Glutamatergic neuron (in vitro differentiated cells): ENCODE data around the gene TIMM29. TPM values are rescaled to one million over a fixed set of nuclear protein-coding genes. Genes with fewer than 3 reads are reported as not detected.

Source experiments
- DNase-seq: peaks from one replicate; pipeline ENCODE4 v3.0.0; 2022
- H3K27ac Mint-ChIP-seq: one replicate; pipeline ENCODE4 v1.8.0; 2020; ENCODE audit warnings: mild to moderate bottlenecking, mixed read lengths, inconsistent platforms; ENCODE audit not compliant: unreplicated experiment
- H3K27me3 Mint-ChIP-seq: one replicate; pipeline ENCODE4 v1.8.0; 2020; ENCODE audit warnings: mild to moderate bottlenecking, moderate library complexity, mixed read lengths, inconsistent platforms; ENCODE audit not compliant: unreplicated experiment
- H3K36me3 Mint-ChIP-seq: one replicate; pipeline ENCODE4 v1.8.0; 2020; ENCODE audit warnings: mild to moderate bottlenecking, mixed read lengths, inconsistent platforms; ENCODE audit not compliant: unreplicated experiment
- H3K4me1 Mint-ChIP-seq: one replicate; pipeline ENCODE4 v1.8.0; 2020; ENCODE audit warnings: mild to moderate bottlenecking, low read depth, mixed read lengths, inconsistent platforms; ENCODE audit not compliant: unreplicated experiment
- H3K4me3 Mint-ChIP-seq: one replicate; pipeline ENCODE4 v1.8.0; 2020; ENCODE audit warnings: mild to moderate bottlenecking, mixed read lengths, inconsistent platforms; ENCODE audit not compliant: unreplicated experiment
- H3K9me3 Mint-ChIP-seq: one replicate; pipeline ENCODE4 v1.8.0; 2020; ENCODE audit warnings: mild to moderate bottlenecking, moderate library complexity, mixed read lengths, inconsistent platforms; ENCODE audit not compliant: unreplicated experiment
- total RNA-seq: library from RNA; stranded (reverse); fragmentation: NEBNext Ultra II Directional; extraction: Animal tissue kit (Norgen Biotek cat#: 25700); gene quantifications from one replicate; pipeline ENCODE4 v1.2.1, GENCODE V29; 2021; ENCODE audit not compliant: unreplicated experiment
- TF ChIP-seq, protein P1 (sequence below): fragments of 200-600 bp; sonication (generic); IDR thresholded peaks from one replicate; pipeline ENCODE4 v1.5.0; 2021; ENCODE audit not compliant: partially characterized antibody, unreplicated experiment

Gene TIMM29
- total RNA-seq, 1 donor from 2014 or later = 31.8 TPM

GRCh38 chr19:10971107-10971726, 42.6 kb downstream of the TIMM29 start:
- Mint-ChIP-seq H3K4me1 (peaks cover 30% of the 10 kb centered on the region), H3K27ac (no peak overlapping the region), H3K9me3 (peaks cover 2% of the 10 kb centered on the region), H3K4me3 (no peak overlapping the region), H3K27me3 (peaks cover 7% of the 10 kb centered on the region), H3K36me3 (no peaks in the 10 kb centered on the region)
- DNase-seq = no peak
- TF ChIP-seq, protein P1, sequence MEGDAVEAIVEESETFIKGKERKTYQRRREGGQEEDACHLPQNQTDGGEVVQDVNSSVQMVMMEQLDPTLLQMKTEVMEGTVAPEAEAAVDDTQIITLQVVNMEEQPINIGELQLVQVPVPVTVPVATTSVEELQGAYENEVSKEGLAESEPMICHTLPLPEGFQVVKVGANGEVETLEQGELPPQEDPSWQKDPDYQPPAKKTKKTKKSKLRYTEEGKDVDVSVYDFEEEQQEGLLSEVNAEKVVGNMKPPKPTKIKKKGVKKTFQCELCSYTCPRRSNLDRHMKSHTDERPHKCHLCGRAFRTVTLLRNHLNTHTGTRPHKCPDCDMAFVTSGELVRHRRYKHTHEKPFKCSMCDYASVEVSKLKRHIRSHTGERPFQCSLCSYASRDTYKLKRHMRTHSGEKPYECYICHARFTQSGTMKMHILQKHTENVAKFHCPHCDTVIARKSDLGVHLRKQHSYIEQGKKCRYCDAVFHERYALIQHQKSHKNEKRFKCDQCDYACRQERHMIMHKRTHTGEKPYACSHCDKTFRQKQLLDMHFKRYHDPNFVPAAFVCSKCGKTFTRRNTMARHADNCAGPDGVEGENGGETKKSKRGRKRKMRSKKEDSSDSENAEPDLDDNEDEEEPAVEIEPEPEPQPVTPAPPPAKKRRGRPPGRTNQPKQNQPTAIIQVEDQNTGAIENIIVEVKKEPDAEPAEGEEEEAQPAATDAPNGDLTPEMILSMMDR = no peak

GRCh38 chr19:10975374-10976130, 46.9 kb downstream of the TIMM29 start:
- H3K9me3 Mint-ChIP-seq = no peaks in the 10 kb centered on the region
- no peaks in the 10 kb centered on the region for H3K36me3 Mint-ChIP-seq
- H3K27ac Mint-ChIP-seq = no peak overlapping the region
- no peaks in the 10 kb centered on the region for H3K27me3 Mint-ChIP-seq
- no peak for DNase-seq
- peaks cover 19% of the 10 kb centered on the region for H3K4me1 Mint-ChIP-seq
- TF ChIP-seq, protein P1 = no peak
- H3K4me3 Mint-ChIP-seq = no peak overlapping the region

GRCh38 chr19:10976131-10976892, 47.7 kb downstream of the TIMM29 start:
- Mint-ChIP-seq H3K27me3 (no peaks in the 10 kb centered on the region), H3K27ac (no peak overlapping the region), H3K36me3 (no peaks in the 10 kb centered on the region), H3K4me1 (peaks cover 20% of the 10 kb centered on the region), H3K9me3 (no peaks in the 10 kb centered on the region), H3K4me3 (no peak overlapping the region)
- TF ChIP-seq, protein P1 = no peak
- no peak for DNase-seq

DNA sequence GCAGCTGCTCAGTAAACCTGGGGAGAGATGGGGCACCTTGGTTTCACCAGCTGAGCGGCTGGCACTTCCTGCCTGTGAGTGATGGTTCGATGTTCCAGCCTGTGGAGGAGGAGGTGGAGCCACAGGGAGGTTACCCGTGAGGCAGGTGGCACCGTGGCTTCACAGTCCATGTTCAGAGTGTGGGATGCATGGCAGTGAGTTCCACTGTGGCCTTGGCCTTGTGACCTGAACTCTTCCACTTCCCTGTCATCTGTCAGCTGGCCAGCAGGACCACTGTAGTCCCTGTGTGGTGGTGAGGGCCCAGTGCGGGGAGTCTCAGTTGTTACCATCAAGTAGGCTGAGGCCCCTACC, 49.1 kb downstream of the TIMM29 start:
- DNase-seq = no peak
- H3K9me3 Mint-ChIP-seq = peaks cover 3% of the 10 kb centered on the region
- no peaks in the 10 kb centered on the region for H3K27me3 Mint-ChIP-seq
- peak overlapping the region; percentile 36 for H3K27ac Mint-ChIP-seq
- H3K36me3 Mint-ChIP-seq = no peaks in the 10 kb centered on the region
- no peak overlapping the region for H3K4me3 Mint-ChIP-seq
- TF ChIP-seq, protein P1 = no peak
- H3K4me1 Mint-ChIP-seq = peaks cover 20% of the 10 kb centered on the region

Other genes starting within 250 kb of the TIMM29 start
- gene QTRT1, start 227.4 kb upstream of the TIMM29 start, total RNA-seq = 35.1 TPM
- 227 TPM for gene DNM2, start 210.7 kb upstream of the TIMM29 start, total RNA-seq
- gene TMED1, start 92.6 kb upstream of the TIMM29 start, total RNA-seq = 10.4 TPM
- gene C19orf38, start 80.4 kb upstream of the TIMM29 start, total RNA-seq = 0.44 TPM
- gene CARM1, start 57.3 kb upstream of the TIMM29 start, total RNA-seq = 133 TPM
- 47.2 TPM for gene YIPF2, start 172 bp upstream of the TIMM29 start, total RNA-seq
- gene SMARCA4, start 32.2 kb downstream of the TIMM29 start, total RNA-seq = 513 TPM
- 147 TPM for gene LDLR, start 160.7 kb downstream of the TIMM29 start, total RNA-seq
- 3.8 TPM for gene SPC24, start 227.0 kb downstream of the TIMM29 start, total RNA-seq